ENCODE data around the gene RUNX1. TPM values are rescaled to one million over a fixed set of nuclear protein-coding genes. Genes with fewer than 3 reads are reported as not detected.

The RUNX1 gene
- polyA plus RNA-seq, 1 experiment = 20.9 TPM

DNA sequence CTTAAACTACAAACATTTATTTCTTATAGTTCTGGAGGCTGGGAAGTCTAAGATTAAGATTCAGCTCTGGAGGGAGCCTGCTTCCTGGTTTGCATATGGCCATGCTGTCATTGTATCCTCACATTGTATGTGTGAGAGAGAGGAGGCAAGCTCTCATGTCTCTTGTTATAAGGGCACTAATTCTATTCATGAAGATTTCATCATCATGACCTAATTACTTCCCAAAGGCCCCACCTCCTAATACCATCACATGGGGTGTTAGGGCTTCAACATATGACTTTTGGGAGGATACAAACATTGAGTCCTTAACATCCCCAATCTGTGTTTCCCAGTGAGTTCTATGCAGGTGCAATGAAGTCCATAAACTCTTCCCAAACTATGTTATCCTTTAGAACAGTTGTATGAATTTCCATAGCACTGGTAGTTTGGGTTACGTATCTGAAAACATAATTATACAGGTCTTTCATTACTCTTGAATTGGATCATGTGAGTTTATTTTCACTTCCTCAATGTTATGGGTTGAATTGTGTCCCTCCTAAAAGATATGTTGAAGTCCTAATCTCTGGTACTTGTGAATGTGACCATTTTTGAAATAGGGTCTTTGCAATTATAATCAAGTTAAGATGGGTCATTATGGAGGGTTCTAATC, 124.2 kb downstream of the RUNX1 start:
- no peaks in the 10 kb centered on the region for H3K9me3 ChIP-seq (ENCODE audit: control insufficient read depth, insufficient read depth, low read length)
- no peaks in the 10 kb centered on the region for H3K27me3 ChIP-seq (ENCODE audit: control insufficient read depth, insufficient read depth, low read length)
- ChIA-PET POLR2A (no interaction called here), CTCF (no interaction called here)
- TF ChIP-seq, protein P1, sequence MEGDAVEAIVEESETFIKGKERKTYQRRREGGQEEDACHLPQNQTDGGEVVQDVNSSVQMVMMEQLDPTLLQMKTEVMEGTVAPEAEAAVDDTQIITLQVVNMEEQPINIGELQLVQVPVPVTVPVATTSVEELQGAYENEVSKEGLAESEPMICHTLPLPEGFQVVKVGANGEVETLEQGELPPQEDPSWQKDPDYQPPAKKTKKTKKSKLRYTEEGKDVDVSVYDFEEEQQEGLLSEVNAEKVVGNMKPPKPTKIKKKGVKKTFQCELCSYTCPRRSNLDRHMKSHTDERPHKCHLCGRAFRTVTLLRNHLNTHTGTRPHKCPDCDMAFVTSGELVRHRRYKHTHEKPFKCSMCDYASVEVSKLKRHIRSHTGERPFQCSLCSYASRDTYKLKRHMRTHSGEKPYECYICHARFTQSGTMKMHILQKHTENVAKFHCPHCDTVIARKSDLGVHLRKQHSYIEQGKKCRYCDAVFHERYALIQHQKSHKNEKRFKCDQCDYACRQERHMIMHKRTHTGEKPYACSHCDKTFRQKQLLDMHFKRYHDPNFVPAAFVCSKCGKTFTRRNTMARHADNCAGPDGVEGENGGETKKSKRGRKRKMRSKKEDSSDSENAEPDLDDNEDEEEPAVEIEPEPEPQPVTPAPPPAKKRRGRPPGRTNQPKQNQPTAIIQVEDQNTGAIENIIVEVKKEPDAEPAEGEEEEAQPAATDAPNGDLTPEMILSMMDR (IDR thresholded peaks at IDR 0.05; ENCODE audit: low read depth, low read length) = no peak
- no peak overlapping the region for H3K27ac ChIP-seq (ENCODE audit: low read depth, low read length)
- no peak for DNase-seq (ENCODE audit: low read depth, low spot score)
- no peak overlapping the region for H3K4me3 ChIP-seq (ENCODE audit: low read depth, low read length)

DNA sequence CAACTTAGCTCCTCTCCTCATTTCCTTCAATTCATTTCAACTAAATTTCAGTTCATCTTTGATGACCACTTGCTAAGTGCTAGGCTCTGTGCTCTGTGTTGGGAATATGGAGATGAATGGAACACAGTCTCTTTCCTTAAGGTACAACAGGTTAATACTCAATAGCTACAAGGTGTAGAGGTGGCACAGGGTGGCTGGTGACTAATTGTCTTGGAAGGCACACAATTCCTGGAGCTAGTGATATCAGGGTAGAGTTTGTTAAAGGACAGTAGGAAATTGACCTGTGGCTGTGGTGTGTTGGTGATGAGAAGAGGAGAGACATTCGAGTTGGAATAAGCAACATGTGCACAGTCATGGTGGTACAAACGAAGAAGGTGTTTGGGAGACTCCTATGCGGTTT, 124.9 kb downstream of the RUNX1 start:
- Histone ChIP-seq H3K9me3 (ENCODE audit: control insufficient read depth, insufficient read depth, low read length) (no peaks in the 10 kb centered on the region), H3K4me3 (ENCODE audit: low read depth, low read length) (no peak overlapping the region), H3K27me3 (ENCODE audit: control insufficient read depth, insufficient read depth, low read length) (no peaks in the 10 kb centered on the region), H3K27ac (ENCODE audit: low read depth, low read length) (no peak overlapping the region)
- POLR2A ChIA-PET = no interaction called here
- CTCF ChIA-PET = no interaction called here
- DNase-seq (ENCODE audit: low read depth, low spot score) = no peak
- TF ChIP-seq, protein P1 (IDR thresholded peaks at IDR 0.05; ENCODE audit: low read depth, low read length) = no peak

DNA sequence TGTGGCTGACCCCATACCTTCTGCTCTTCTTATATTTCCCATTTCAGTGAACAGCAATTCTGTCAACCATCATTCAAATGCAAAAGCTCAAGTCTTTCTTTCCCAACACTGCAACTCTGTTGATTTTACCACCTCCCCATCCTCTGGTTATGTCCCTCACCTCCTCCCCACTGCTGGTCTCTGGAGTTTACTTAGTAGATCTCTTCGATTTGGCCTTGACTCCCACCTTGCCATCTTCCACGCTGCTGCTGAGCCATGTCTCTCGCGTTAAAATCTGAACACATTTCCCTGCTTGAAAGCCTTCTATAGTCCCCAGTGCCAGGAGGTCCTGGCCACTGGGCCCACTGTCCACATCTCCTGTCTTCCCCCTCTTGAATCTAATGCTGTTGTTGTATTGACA, 125.5 kb downstream of the RUNX1 start:
- ChIA-PET POLR2A (no interaction called here), CTCF (no interaction called here)
- TF ChIP-seq, protein P1 (IDR thresholded peaks at IDR 0.05; ENCODE audit: low read depth, low read length) = no peak
- H3K27ac ChIP-seq (ENCODE audit: low read depth, low read length) = no peak overlapping the region
- no peak overlapping the region for H3K4me3 ChIP-seq (ENCODE audit: low read depth, low read length)
- no peaks in the 10 kb centered on the region for H3K27me3 ChIP-seq (ENCODE audit: control insufficient read depth, insufficient read depth, low read length)
- H3K9me3 ChIP-seq (ENCODE audit: control insufficient read depth, insufficient read depth, low read length) = no peaks in the 10 kb centered on the region
- DNase-seq (ENCODE audit: low read depth, low spot score) = no peak

DNA sequence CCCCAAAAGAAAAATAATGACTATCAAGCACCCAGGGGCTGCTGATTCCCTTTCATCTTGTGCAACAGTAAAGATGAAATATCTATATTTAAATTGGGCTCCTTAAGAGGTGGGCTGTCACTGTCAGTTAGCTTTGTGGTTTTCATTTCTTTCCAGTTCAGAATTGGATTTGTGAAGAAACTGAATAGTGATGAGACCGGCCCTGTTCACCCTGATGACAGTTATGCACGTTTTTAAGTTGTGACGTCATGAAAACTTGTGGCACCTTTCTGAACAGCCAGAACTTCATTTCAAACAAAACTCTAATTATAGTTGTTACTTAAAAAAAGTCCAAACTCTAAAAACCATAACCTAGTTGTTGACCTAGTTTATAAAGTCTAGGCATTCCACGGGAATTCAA, 125.9 kb downstream of the RUNX1 start:
- no peak overlapping the region for H3K4me3 ChIP-seq (ENCODE audit: low read depth, low read length)
- POLR2A ChIA-PET = no interaction called here
- TF ChIP-seq, protein P1 (IDR thresholded peaks at IDR 0.05; ENCODE audit: low read depth, low read length) = no peak

DNA sequence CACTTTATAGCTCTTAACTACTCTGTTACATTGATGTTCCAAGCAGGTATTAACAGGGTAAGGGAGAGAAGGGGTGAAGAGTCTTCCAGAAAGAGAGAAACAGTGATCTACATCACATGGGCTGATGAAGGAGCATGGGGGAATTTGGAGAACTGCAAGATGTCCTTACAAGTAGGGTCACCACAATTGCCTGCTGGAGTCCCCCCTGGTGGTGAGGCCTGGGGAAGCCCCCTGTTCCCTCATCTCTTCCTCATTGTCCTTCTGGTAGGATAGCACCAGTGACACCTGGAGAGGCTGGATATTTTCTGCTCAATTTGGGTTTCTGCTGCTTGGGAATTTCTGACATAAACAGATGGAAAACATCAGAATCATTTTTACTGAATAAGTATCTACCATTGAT, 126.6 kb downstream of the RUNX1 start:
- ChIA-PET CTCF (no interaction called here), POLR2A (no interaction called here)
- Histone ChIP-seq H3K27ac (ENCODE audit: low read depth, low read length) (no peak overlapping the region), H3K9me3 (ENCODE audit: control insufficient read depth, insufficient read depth, low read length) (no peaks in the 10 kb centered on the region), H3K27me3 (ENCODE audit: control insufficient read depth, insufficient read depth, low read length) (no peaks in the 10 kb centered on the region), H3K4me3 (ENCODE audit: low read depth, low read length) (no peak overlapping the region)
- no peak for DNase-seq (ENCODE audit: low read depth, low spot score)
- TF ChIP-seq, protein P1 (IDR thresholded peaks at IDR 0.05; ENCODE audit: low read depth, low read length) = no peak

More for the DNA sequence above, 125.9 kb downstream of the RUNX1 start:
- CTCF ChIA-PET = no interaction called here
- H3K27me3 ChIP-seq (ENCODE audit: control insufficient read depth, insufficient read depth, low read length) = no peaks in the 10 kb centered on the region
- H3K27ac ChIP-seq (ENCODE audit: low read depth, low read length) = no peak overlapping the region
- no peak for DNase-seq (ENCODE audit: low read depth, low spot score)
- H3K9me3 ChIP-seq (ENCODE audit: control insufficient read depth, insufficient read depth, low read length) = no peaks in the 10 kb centered on the region

Measured in AG04450 (cell line).